KOPT-K1 (cell line): ENCODE measurements around the gene KIAA2012.

Experiments
- H3K27ac ChIP-seq: fragments of 200-600 bp; sonication (generic); 2 replicates; pipeline ENCODE4 v1.5.1; 2016; ENCODE audit warnings: antibody characterized with exemption, mild to moderate bottlenecking, low read depth, low read length; ENCODE audit not compliant: poor library complexity, severe bottlenecking
- H3K36me3 ChIP-seq: fragments of 200-600 bp; sonication (generic); 2 replicates; pipeline ENCODE4 v1.5.1; 2017; ENCODE audit warnings: antibody characterized with exemption, mild to moderate bottlenecking, low read length, moderate library complexity; ENCODE audit not compliant: insufficient read depth
- H3K9me3 ChIP-seq: fragments of 200-600 bp; sonication (generic); 2 replicates; pipeline ENCODE4 v1.5.1; 2017; ENCODE audit warnings: antibody characterized with exemption, low read length, mild to moderate bottlenecking; ENCODE audit not compliant: insufficient read depth, poor library complexity, severe bottlenecking

The KIAA2012 gene

DNA sequence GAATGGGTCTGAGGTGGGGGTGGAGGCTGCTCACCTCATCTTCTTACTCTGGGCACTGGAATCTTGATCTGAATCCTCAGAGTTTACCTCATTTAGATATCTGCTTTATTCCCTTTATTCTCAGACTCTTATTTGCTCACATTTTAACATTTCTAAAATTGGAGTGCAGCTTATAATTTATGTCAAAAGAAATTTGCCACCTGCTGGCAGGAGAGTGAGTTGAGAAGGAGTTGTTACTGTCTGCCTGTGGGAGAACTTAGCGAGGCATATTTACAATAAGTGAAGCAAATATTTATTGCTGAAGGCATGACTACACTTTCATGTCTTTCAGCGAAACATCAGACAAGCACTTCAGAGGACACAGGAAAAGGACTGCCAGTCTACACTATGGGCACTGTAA lies 16.4 kb upstream of the KIAA2012 start:
- Histone ChIP-seq H3K36me3 (no peaks in the 10 kb centered on the region), H3K9me3 (no peaks in the 10 kb centered on the region), H3K27ac (no peak overlapping the region)

DNA sequence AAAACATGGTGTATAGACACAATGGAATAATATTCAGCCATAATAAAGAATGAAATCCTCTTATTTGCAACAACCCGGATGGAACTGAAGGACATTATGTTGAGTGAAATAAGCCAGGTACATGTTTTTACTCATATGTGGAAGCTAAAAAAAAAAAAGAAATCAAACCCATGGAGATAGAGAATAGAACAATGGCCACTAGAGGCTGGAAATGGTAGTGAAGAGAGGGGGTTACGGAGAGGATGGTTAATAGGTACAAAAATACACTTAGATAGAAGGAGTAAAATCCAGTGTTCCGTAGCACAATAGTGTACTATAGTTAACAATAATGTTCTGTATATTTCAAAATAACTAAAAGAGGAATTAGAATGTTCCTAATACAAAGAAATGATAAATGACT lies 12.8 kb upstream of the KIAA2012 start:
- Histone ChIP-seq H3K27ac (no peak overlapping the region), H3K9me3 (no peaks in the 10 kb centered on the region), H3K36me3 (no peaks in the 10 kb centered on the region)

DNA sequence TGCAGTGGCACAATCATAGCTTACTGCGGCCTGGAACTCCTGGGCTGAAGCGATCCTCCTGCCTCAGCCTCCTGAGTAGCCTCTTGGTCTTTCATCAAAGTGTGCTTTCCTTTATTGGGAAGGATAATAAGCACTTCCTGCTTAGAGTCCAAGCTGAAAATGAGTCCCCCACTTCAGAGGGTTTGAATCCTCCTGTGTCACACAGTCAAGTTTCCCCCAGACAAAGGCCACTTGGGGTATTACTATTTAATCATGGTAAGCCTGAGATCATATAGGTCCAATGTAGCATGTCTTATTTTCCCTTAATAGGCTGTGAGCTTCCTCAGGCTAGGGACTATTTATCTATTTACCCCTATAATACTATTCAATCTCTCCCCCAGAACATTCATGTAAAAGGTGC lies 11.4 kb upstream of the KIAA2012 start:
- Histone ChIP-seq H3K27ac (no peak overlapping the region), H3K9me3 (no peaks in the 10 kb centered on the region), H3K36me3 (no peaks in the 10 kb centered on the region)

DNA sequence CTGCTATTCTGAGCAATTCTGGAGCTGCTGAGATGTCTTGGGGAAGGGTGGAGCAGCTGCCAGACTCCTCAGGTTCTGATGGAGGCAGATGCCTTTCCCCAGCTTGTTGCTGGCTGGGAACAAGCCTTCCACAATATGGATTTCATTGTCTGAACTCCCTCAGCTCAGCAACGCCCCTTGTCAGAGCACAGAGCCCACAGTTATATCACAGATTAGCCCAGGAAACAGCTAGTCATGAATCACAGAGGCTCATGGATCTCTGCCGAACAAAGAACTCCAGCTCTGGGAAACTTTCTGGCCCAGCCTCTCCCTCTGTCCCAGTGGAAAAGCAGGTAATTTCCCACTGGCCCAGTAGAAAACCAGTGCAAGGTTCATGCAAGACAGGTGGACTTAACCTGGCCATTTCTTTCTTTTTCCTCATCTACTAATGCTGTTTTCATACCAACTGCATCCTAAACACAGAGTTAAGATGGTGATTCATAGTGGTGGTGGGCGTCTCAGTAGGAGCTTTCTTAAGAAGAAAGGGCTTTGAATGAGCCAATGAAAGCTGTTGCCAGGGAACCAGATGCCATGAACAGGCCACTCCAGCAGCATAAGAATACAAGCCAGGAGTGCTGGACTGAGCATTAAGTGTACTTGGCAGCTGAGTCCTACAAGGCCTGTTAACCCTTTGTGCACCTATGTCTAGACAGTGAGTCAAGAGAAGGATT lies 8.7 kb upstream of the KIAA2012 start:
- H3K36me3 ChIP-seq = no peaks in the 10 kb centered on the region
- no peaks in the 10 kb centered on the region for H3K9me3 ChIP-seq
- H3K27ac ChIP-seq = no peak overlapping the region

DNA sequence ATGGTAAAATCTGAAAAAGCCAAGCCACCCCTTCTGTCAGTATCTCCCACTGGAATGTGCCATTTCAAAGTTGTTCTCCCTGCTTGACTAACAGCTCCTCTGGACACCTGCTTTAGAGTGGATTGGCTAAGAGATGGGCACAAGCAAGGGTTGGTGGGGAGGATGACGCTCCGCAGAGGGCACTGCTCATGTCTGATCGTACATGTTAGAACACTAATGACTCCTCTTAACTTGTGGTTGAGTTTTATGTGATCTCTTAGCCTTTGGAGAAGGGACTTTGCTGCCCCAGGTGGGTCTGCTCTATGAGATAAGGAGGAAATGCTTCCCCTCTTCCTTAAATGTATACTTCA lies 8.2 kb upstream of the KIAA2012 start:
- Histone ChIP-seq H3K9me3 (no peaks in the 10 kb centered on the region), H3K27ac (no peak overlapping the region), H3K36me3 (no peaks in the 10 kb centered on the region)

DNA sequence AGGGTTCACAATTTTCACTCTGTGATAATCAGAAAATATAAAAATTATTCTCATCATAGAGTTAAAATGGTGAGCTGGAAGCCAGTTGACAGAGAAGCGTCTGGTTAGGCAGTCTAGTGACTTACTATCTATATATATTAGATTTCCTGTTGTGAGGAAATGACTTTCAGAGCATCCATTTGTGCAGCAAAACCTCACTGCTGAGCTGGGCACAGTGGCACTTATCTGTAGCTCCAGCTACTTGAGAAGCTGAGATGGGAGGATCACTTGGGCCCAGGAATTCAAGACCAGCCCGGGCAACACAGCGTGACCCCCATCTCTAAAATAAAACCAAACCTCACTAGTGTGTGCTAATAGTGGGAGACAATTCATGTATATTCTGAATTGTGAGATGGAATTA lies 7.2 kb upstream of the KIAA2012 start:
- no peaks in the 10 kb centered on the region for H3K36me3 ChIP-seq
- no peak overlapping the region for H3K27ac ChIP-seq
- H3K9me3 ChIP-seq = no peaks in the 10 kb centered on the region

DNA sequence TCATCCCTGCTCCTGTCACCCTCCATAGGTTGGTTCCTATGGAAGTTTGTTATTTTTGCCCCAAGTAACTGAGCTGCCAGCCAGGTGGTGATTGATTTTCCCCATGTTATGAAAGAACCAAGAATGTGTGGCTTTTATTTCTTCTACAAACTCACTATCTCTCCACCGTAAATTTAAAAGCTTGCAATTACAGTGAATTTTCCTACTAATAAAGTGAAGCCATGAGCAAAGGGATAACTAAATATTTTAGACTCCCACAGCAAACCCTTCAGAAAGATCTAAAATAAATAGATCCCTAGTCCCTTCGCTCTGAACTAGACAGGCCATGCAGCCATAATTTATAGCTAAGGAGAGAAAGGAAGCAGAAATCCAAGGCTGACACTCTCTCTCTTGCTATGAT lies 6.2 kb upstream of the KIAA2012 start:
- H3K9me3 ChIP-seq = no peaks in the 10 kb centered on the region
- no peak overlapping the region for H3K27ac ChIP-seq
- no peaks in the 10 kb centered on the region for H3K36me3 ChIP-seq

DNA sequence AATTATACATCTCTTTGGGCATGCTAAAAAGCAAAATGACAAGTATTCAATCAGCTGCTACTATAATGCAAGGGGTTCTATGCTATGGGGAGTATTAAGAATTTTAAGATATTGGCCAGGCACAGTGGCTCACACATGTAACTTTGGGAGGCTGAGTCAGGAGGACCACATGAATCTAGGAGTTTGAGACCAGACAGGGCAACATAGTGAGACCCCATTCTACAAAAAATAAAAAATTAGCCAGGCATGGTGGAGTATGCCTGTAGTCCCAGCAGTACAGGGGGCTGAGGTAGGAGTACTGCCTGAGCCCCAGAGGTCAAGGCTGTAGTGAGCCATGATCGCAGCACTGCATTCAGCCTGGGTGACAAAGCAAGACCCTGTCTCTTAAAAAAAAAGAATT lies 5.5 kb upstream of the KIAA2012 start:
- H3K36me3 ChIP-seq = no peaks in the 10 kb centered on the region
- H3K9me3 ChIP-seq = no peaks in the 10 kb centered on the region
- no peak overlapping the region for H3K27ac ChIP-seq

DNA sequence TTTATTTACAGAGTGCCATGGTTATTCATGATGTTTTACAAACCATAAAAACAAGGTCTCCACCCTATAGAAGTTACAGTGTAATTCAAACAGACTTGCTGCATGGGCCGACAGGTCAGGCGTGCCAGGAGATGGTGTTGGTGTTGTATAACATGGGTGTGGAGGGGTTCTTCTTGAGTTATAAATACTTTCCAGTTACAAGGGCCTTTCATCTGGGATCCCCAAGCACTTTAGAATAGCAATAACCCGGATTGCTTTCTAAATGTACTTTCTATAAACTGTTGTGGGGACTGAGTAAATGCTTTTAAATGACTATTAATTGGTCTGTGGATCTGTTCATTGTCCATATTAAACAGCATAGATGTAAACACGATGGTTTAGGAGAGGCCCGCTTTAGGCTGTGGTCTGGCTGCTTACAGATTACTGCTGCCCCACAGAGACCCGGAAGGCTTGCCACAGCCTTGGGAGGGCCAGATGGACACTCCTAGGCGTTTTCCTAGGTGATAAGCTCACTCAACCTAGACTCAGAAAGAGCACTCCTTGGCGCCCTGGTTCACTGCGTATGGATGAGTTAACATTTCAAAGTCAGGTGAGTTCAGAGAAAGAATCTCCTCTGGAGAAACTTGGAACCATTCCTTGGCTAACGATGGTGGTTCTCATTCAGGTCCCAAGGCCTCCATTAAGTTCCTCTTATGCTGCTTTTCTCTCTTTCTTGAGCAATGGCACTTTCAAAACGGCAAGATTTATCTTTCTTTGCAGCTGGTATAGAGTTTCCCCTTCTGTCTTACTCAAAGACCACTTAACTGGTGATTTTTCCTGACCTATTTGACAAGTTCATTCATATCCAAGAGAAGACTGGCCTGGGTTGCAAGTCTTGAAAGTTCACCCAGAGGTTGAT lies 3.6 kb upstream of the KIAA2012 start:
- no peaks in the 10 kb centered on the region for H3K36me3 ChIP-seq
- H3K27ac ChIP-seq = no peak overlapping the region
- H3K9me3 ChIP-seq = no peaks in the 10 kb centered on the region

DNA sequence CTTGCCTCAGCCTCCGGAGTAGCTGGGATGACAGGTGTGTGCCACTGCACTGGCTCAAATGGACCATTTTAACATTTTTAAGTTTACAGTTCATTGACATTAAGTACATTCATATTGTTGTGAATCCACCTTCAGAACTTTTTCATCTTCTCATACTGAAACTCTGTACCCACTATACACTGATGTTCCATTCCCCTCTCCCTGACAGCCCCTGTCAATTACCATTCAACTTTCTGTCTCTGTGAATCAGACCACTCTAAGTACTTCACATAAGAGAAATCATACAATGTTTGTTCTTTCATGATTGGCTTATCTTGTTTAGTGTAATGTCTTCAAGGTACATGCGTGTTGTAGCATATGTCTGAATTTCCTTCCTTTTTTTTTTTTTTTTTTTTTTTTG lies 1.9 kb upstream of the KIAA2012 start:
- H3K36me3 ChIP-seq = no peaks in the 10 kb centered on the region
- H3K27ac ChIP-seq = no peak overlapping the region
- no peaks in the 10 kb centered on the region for H3K9me3 ChIP-seq

DNA sequence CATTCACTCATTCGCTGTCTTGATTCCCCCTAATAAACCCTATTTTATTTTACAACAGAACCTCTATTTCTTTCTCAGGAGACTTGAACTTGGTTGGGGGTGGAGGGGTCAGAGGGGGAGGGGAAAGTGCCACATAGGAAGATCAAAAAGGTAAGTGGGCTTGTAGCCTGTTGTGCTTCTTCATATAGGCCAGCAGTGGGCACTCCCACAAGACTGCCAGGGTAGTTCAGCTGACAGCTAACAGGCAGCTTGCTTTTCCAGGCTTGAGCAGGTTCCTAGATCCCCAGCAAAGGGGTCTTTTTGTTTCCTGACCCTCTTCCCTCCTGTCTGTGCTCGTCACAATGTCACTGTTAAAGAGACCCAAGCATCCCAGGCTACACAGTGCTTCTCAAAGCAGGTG lies 829 bp upstream of the KIAA2012 start:
- Histone ChIP-seq H3K9me3 (no peaks in the 10 kb centered on the region), H3K36me3 (no peaks in the 10 kb centered on the region), H3K27ac (no peak overlapping the region)

DNA sequence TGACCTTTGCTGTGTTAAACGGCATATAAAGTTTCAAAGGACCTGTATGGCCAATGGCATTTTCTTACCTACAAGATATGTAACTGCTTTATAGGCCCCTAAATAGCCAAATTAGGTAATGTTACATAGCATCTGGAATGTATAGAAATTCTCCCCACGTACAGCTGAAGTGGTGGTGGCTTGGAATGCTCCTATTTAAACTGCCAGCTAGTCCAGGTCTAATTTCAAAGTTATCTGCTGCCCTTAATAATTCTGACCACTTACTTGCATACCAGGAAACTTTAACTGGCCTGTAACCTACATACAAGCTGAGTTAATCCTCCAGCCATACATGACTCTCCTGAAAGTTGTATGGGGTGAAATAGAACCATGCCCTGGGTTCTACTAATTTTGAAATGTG lies 1.3 kb downstream of the KIAA2012 start:
- no peak overlapping the region for H3K27ac ChIP-seq
- H3K9me3 ChIP-seq = no peaks in the 10 kb centered on the region
- H3K36me3 ChIP-seq = no peaks in the 10 kb centered on the region

DNA sequence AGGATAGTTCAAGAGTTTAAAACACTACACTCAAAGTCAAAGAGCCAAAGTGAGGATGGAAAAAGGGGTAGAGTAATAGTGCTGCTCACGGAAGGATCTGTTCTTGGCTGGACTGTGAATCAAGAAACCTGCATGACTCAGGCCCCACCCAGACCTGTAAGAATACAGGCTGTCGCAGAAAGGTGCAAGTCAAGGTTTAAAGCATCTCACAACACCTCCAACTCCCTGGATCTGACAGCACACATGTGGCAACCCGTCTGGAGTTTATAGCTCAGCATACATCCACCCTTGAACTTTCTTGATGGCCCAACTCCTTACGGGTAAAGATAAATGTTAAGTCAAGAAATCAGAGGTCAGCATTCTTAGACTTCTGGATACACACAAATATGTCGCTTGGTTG lies 6.3 kb downstream of the KIAA2012 start:
- no peak overlapping the region for H3K27ac ChIP-seq
- peaks cover 5% of the 10 kb centered on the region for H3K9me3 ChIP-seq
- no peaks in the 10 kb centered on the region for H3K36me3 ChIP-seq

DNA sequence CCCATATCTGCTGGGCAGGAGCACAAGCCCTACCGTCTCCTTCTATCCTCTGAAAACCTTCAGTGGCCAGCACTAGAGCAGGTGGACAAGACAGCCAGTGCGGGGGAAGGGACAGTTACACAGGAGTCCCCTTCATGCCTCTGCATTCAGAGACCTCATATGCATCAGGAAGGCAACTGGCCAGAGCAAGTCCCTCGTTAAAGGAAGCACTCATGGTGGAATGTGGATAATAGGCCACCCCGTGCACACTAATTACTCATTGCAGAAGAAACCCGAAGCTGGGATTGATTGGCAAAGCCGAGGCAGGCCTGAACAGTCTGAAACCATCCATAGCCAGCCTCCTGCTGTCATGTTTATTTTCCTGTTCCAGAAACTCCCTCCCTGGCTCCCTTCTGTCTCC lies 11.2 kb downstream of the KIAA2012 start:
- Histone ChIP-seq H3K27ac (no peak overlapping the region), H3K36me3 (no peaks in the 10 kb centered on the region), H3K9me3 (peaks cover 5% of the 10 kb centered on the region)

DNA sequence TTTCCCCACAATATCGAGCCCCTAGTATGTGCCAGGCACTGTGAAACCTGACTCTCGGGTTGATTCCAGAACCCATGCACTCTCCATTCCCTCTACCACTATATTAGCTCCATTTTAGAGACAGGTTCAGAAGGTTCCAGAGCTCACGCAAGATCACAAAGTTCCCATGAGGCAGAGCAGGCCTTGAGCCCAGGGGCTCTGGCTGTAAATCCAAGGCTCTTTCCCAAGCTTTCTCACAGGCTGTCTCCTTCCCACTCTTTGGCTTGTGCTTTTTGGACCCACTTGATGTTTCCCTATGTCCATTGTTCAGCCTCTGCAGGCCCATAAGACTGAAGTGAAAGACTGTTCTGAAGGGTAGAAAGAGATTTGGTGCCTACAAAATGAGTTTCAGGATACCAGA lies 15.7 kb downstream of the KIAA2012 start:
- Histone ChIP-seq H3K9me3 (no peaks in the 10 kb centered on the region), H3K36me3 (no peaks in the 10 kb centered on the region), H3K27ac (no peak overlapping the region)

DNA sequence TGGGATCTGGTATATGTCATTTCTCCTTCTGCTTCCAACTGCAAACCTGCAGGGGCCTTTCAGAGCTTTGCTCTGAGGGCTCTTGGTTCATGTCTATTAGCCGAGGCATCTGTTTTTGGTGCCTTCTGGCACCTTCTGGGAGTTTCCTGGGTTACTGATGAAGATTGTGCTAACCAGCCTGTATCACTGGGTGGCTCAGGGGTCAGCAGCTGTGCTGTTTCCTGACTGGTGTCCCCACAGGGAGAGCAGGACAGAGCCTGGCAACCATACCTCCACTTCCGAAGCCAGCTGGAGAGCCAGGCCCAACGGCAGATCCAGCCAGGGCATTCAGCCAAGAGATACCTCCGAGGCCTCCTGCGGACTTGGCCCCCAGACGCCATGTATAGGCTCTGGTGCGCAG lies 17.5 kb downstream of the KIAA2012 start:
- H3K27ac ChIP-seq = no peak overlapping the region
- H3K36me3 ChIP-seq = no peaks in the 10 kb centered on the region
- no peaks in the 10 kb centered on the region for H3K9me3 ChIP-seq
